HG02623 (cell line): ENCODE data around the gene GATAD2B.

ENCODE experiments used
- ATAC-seq: cut with Tn5 transposase; IDR thresholded peaks from one replicate; pipeline ENCODE4 v1.9.1; 2021; ENCODE audit warnings: moderate library complexity; ENCODE audit not compliant: unreplicated experiment

The GATAD2B gene

DNA sequence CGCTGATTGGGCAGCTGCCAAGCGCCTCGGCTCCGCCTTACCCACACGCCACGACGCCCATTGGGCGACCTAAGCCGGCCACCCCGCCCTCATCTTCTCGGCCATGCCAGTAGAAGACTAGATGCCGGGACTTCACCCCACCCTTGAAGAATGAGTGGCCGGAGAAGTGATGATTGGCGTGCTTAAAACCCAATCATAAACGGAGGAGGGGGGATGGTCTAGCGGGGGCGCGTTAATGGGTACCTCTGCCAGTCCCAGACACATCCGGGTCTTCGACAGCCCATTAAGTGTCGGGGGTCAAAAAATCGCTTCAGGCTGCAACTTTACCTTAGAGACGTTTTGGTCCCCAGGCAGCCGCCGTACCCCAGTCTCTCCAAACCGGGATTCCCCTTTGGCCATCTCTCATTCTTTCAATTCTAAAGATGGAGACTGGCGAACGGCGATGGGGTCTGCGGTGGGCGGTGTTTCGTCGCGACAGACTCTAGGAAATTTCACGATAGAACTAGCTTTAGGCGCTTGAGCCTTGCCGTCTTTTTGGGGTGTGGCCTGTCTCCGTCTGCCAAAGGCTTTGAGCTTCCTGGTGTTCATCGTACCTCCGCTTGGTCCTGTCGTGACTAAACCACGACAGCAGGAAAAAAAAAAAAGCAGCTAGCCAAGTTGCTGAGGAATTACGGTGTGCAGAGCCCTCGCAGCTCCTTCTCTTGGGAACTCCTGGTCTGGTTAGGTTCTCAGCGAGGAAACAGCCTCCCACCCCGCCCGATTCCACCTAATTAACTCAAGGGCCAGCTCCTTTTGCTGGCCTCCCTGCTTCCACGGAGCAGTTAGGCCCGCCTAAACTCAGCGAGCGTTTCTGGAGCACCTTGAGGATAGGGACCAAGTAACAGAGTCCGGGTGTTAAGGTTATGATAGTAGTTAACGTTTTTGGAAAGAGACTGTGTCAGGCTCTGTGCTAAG lies at the start of gene GATAD2B:
Gene GATAD2B (minus strand): TSS at position 1 of the 954 bp plus-strand sequence. CDS start 94,625 bp downstream, outside the sequence.
- ATAC-seq, result peak; percentile 89

DNA sequence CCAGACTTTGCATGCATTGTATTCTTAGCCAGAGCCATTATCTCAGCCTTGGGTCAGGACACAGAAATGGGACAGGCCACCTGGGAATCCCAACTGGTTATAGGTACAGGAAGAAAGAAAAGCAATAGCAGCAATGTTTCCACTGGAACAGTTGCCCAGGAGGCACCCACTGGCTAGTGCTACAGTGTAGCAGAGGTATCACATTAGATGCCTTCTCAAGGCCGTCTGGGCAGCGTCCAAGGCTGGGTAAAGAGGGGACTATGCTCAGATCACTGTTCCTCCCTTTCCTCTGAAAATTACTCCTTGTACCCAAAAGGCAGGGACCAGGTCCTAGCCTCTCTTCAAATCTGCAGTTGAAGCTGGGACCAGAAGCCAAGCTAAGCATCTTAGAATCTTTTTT lies 47.6 kb upstream of the GATAD2B start:
- no peak for ATAC-seq

DNA sequence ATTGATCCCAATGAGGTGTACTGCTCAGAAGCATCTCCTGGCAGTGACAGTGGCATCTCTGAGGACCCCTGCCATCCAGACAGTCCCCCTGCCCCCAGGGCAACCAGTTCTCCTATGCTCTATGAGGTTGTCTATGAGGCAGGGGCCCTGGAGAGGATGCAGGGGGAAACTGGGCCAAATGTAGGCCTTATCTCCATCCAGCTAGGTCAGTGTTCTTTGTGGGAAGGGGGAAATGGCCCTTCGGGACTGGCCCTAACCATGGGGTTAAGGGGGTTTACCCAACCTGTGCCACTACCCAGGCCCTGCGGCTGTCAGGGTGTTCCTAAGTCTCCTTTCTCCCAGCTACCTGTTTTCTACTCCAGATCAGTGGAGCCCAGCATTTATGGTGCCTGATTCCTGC lies 46.2 kb upstream of the GATAD2B start:
- no peak for ATAC-seq

DNA sequence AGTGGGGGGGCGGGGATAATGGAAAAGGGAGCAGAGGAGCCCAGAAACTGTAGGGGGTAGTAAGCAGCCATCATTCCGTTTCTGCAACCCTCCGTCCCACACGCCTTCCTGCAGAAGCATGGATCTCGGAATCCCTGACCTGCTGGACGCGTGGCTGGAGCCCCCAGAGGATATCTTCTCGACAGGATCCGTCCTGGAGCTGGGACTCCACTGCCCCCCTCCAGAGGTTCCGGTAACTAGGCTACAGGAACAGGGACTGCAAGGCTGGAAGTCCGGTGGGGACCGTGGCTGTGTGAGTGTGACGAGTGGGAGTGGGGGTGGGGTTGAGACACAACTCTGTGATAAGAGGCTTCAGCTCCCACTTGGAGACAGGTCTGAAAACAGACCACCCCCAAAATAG lies 45.6 kb upstream of the GATAD2B start:
- ATAC-seq, result no peak

DNA sequence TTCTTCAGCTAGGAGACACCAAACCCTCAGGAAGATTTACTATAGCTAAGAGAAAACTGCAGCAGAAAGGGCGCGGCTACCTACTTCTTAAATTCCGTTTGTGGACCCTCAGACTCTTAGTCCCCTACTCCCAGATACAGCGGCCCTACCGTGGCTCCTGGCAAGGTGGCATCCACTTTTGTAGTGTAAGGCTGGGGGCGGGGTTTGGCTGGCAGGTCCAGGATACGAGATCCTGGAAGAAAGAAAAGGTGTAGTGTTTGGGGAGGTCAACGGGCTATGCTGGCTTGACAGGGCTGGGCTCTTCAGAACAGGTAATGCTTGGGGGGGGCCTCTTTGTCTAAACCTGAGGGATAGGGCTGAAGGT lies 45.2 kb upstream of the GATAD2B start:
- ATAC-seq, result no peak

DNA sequence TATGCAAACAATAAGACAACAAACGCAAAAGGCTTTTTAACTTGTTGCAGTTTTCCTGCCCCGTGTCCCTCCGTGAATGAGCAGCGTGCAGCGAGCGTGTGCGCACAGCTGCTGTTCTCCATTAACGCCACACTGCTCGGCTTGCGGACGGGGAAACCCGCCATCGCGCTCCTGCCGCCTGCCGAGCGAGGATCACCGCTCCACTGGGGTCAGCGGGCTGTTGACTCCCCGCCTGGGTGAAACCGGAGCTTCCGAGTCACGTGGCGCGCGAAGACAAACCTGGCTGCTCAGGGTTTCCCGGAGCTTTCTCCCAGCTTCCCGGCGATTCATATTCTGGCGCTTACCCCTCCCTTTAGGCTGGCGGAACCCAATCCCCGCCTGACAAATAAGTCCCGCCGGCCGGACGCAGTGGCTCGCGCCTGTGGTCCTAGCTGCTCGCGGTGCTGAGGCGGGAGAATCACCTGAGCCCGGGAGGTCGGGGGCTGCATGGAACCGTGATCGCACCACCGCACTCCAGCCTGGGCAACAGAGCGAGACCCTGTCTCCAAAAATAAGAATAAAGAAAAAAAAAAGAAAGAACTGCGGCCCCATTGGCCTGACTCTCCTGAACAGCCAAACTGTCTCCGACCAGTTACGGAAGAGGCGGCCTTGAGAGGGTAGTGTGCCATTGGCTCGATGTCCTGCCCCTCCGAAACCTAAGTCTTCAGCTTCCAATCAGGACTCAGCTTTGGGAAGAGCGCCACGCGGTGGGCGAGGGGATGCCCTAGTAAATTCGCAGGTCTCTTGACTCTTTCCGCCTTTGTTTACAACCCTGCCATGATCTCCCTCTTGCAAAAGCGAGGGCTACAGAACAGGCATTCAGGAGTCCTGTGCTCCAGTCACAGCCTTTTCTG lies 44.6 kb upstream of the GATAD2B start, which contains the start of gene CREB3L4:
Gene CREB3L4 (plus strand): TSS at position 796 of the 893 bp plus-strand sequence. CDS start 624 bp downstream, outside the sequence.
- peak; percentile 59 for ATAC-seq

DNA sequence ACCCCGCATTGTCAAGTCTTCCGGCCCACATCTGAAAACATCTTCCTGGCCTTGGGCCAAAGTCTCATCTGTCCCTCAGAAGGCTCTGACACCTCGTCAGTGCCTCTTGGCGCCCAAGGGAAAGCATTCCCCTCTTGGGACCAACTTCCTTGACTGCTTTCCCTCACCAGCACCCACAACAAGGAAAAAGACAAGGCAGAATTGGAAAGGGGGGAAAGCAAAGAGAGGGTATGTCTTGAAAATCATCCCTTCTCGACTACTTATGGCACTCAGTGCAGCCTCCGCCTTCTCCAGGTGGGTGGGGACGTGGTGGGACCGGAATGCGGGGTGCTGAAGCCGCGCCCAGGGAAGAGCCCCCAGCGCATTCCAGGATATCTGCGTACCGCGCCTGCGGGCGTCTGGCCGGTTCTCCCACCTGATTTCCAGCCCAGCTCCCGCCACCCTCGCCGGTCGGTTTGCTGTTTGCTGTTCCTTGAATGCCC lies 41.1 kb upstream of the GATAD2B start:
- ATAC-seq, result no peak

DNA sequence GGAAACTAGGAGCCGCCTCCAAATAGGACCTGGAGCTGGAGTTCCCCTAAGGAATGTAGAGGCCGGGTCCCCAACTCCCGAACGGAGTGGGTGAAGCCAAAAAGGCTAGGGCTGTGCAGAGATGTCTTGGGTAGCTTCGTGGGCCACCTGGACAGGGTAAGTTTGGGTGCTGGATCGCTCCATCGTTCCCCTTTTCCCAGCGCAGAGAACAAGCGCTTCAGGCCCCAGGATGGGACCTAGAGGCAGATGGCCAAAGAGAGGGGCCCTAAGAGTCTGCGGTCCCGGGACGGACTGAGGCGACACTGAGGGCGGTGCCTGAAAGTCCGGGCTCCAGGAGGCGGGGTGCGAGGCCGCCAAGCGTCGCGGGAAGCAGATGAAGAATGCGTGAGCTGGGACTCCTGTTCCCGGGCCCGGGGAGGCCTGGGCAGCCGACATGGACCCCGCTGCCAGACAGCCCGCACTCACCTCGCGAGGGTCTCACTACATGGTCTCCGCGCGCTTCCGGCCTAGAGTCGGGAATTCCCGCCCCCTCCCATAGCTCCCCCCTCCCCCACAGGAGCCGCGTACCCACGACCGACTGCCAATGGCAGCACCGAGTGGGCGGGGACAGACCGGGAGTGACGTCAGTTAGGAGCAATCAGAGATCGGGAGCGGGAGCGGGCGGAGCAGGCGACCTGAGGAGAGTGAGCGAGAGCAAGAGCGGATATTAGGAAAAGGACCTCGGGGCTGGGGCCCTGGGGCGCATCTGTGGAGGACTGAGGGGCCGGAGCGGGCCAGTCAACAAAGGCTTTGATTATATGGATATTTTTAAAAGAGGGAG lies 40.5 kb upstream of the GATAD2B start, which contains the start of gene SLC39A1:
Gene SLC39A1 (minus strand): TSS at position 508 of the 820 bp plus-strand sequence. CDS start 822 bp downstream, outside the sequence.
- ATAC-seq, result peak; percentile 43

DNA sequence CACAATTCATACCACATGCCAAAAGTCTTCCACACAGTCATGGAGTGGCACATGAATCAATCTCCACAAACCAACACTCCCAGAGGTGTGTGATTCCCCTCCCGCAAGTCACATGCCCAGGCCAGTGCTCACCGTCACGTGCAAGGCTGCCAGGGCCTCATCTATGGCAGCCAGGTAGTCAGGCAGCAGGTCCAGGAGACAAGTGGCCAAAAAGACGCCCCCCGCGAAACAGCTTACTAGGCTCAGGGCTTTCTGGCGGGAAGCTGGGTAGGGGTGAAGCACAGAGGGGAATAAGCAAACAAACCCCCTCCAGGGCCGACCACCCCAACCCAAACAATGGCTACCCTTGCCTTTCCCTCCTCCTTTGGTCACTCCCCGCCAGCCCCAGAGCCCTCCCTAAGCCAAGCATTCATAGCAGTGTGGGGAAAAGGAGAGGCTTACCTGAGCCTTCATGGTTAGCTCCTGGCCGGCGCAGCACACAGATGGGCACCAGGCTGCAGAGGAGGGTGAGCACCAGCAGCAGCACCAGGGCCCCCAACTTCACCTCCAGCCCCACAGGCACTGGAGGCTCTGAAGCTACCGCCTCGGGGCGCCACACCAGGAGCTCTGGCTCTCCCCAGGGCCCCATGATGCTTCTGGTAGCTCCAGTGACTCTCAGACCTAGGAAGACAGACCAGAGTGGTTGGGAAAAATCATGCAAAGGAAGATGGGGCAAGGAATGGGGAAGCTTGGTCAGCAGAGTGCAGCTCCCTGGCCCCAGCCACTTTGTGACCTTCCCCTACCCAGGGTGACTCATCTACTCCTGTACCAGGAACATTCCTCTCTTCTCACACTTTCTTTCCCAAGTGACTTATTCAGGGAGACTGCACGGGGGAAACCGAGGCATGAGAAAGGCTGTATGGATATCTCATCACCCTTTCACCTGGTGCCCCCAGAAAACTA lies 39.6 kb upstream of the GATAD2B start:
- no peak for ATAC-seq

DNA sequence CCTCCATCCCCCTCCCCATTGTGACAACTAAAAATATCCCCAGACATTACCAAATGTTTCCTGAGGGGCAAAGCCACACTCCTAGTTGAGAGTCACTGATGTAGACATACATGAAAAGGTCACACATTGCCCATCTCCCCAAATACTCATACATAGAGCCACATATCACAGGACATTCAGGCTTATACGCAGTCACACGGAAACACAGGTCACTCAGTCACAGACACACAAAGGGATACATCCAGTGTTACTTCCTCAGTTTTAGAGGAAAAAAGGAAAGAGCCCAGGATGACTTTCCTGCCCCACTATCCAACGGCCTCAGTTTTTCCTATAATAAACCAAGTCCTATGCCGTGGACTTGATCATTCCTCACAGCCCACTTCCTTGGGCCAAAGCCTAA lies 38.6 kb upstream of the GATAD2B start:
- no peak for ATAC-seq

DNA sequence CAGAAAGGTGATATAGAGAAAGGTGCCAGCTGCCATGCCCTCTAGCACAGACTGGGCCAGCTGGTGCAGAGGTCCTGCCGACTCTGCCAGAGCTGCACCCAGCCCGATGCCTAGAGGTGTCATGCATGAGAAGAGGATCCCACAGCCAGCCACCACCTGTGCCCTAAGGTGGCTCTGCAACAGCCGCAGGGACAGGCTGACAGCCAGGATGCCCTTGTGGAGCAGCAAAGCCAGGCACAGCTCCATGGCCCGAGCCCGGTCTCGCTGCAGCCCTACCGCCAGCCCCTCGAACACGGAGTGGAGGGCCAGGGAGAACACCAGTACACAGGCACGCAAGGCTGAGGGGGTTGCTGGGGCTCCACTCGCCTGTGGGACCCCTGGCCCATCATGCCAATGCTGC lies 37.4 kb upstream of the GATAD2B start:
- no peak for ATAC-seq

DNA sequence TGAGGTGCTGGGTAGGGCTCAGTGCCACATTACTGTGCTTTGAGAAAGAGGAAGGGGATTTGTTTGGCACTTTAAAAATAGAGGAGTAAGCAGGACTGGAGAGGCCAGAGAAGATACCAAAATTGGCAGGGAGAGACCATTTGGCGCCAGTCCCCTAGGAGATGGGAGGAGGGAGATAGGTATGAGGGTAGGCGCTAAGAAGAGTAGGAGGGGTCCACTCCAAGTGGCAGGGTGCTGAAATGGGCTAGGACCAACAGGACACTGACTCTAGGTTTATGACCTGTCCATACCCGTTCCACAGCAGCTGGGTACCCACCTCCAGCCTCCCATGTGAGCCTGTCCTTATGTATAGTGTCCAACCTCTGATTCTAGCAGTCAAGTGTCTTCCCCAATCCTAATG lies 36.7 kb upstream of the GATAD2B start:
- no peak for ATAC-seq

DNA sequence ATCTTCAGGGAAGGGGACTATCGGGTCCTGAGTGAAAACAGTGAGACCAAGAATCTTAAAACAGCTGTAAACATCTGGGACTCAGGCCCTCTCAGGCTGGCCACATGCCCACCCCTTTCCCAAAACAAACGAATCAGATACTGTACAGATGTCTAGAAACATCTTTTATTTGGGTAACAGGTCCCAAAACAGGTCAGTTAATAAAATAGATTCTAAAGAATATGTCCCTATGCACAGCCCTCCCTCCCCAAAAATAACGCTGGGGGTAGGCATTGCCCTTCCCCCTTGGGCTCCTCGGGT lies 36.1 kb upstream of the GATAD2B start:
- no peak for ATAC-seq

DNA sequence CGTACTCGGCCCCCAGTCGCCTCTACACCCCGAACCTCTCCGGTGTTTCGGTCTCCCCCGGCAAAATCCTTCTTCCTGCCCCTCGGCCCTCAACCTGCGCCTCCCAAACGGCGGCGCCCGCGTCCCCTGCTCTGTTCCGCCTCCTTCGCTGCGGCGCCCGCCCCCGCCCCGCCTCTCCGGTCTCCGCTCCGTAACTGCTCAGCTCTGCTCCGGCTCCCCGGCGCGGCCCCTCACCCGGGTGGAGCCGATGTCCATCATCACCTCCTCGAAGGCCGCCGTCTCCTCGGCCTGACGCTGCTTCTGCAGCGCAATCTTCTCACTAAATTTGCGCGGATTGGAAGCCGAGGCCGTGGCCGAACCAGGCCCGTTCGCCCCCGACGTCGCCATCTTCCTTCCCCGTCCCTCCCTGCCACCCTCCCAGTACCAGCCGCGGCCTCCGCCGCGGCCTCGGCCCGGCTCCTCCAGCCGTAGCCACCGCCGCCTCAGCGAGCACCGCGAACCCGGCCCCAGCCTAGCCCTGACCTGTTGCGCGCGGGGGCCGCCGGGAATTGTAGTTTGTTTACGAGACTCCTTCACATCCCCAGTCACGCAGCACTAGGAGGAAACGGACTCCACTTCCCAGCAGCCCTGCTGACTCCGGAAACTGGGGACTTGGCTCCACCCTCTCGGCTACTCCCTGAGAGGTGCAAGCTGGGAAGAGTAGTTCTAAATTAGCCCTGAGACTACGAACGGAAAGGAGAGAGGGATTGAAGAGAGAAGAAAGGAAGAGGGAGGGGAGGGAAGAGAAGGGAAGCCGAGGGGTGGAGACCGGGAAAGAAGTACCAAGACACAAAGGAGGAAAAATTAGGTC lies 35.6 kb upstream of the GATAD2B start, which contains the start of gene CRTC2:
Gene CRTC2 (minus strand): TSS at position 502 of the 850 bp plus-strand sequence. CDS start 115 bp downstream, at position 387.
- peak; percentile 79 for ATAC-seq

DNA sequence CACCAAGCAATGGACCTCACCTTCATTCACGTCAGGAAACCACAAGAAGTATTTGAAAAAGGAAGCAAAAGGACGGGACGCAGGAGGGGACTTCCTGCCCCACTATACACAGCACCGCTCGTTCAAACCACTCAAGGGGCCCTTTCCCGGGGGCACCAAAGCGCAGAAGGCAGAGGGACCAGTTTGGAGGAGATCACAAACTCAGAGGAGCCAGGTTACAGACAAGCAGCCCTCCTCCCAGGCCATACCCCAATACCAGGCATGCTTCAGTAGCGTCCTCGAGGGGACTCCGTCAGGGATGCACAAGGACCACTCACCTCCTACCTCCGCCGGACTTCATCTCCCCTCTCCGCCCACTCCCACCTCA lies 35.0 kb upstream of the GATAD2B start:
- ATAC-seq, result no peak

DNA sequence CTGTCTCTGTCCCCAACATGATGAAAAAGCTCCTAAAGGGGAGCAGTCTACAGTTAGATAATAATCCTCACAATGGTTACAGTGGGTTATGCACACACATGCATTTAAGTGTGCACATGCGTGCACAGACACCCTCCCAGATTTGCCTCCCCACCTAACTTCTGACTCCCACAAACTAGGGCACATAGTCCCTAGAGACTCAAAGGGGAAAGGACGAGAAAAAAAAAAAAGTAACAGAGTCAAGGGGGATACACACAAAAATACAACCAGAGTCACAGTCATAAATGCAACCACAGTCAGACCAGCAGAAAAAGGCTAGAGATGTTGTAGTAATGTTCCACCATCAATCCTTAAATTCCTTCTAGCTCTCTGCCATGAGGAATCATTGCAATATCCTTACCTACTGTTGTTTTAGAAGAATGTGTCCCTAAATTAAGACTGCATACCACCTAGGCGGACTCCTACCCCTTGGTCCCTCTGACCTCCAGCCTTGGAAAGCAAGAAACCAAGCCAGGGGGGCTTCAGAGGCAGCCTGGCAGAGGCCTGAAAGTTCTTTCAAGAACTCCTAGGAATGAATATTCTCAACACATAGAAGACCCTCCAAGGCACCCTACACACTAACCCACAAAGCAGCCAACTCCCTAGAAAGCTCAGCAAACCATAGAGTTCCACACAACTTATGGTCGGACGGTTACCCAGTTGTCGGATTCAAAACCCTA lies 34.4 kb upstream of the GATAD2B start:
- no peak for ATAC-seq

DNA sequence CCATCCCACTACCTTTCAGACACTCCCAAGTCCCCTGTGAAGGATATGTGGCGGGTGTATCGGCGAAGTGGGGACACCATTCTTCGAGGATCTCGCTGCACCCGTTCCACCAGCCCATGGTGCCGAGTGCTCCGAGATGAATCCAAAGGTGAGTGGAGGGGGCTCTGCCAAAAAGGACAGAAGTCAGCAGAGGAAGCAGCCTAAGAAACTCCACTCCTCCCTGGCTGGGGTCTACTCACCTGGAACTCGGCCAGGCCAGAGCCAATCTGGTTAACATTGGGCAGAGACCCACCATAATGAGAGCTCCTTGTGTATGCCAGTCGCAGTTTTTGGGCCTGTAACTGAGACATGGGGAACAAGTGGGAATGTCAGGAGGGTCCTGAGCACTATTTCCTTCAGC lies 32.1 kb upstream of the GATAD2B start:
- ATAC-seq, result no peak

DNA sequence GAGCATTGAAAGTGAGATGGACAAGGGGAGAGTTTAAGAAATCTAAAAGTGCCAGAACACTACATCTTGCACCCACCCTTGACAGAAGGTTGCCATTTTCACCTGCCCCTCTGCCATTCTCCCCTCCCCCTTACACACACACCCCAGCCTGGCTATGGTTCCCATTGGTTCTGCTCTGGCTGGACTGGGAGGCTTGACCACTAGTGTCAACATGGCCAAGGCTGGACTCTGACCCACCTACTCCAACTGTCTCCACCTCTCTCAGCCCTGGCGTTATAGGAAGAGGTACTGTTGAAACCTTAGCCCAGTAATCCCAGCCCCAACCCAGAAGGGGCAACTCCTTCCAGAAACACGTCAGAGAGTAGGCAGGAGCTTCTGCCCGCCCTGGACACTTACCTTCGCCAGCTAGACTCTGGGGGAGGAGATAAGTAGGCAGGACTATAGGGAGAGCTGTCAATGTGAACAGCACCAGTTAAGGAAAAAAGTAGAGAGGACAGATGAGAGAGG lies 31.1 kb upstream of the GATAD2B start:
- no peak for ATAC-seq
